ENCODE results near the gene MYO3B.

Gene MYO3B

GRCh38 chr2:170360546-170361089 is 182.7 kb downstream of the MYO3B start:
- Histone ChIP-seq H3K4me3 (ENCODE audit: low read depth, low read length) (no peak overlapping the region), H3K27ac (no peak overlapping the region), H3K9me3 (ENCODE audit: severe bottlenecking) (no peaks in the 10 kb centered on the region), H3K36me3 (no peaks in the 10 kb centered on the region), H3K27me3 (ENCODE audit: insufficient read depth, low read depth, severe bottlenecking) (no peaks in the 10 kb centered on the region)
- peak; percentile 30 for DNase-seq
- TF ChIP-seq, protein P1, sequence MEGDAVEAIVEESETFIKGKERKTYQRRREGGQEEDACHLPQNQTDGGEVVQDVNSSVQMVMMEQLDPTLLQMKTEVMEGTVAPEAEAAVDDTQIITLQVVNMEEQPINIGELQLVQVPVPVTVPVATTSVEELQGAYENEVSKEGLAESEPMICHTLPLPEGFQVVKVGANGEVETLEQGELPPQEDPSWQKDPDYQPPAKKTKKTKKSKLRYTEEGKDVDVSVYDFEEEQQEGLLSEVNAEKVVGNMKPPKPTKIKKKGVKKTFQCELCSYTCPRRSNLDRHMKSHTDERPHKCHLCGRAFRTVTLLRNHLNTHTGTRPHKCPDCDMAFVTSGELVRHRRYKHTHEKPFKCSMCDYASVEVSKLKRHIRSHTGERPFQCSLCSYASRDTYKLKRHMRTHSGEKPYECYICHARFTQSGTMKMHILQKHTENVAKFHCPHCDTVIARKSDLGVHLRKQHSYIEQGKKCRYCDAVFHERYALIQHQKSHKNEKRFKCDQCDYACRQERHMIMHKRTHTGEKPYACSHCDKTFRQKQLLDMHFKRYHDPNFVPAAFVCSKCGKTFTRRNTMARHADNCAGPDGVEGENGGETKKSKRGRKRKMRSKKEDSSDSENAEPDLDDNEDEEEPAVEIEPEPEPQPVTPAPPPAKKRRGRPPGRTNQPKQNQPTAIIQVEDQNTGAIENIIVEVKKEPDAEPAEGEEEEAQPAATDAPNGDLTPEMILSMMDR (IDR thresholded peaks at IDR 0.05; ENCODE audit: low read depth, low read length) = no peak

DNA sequence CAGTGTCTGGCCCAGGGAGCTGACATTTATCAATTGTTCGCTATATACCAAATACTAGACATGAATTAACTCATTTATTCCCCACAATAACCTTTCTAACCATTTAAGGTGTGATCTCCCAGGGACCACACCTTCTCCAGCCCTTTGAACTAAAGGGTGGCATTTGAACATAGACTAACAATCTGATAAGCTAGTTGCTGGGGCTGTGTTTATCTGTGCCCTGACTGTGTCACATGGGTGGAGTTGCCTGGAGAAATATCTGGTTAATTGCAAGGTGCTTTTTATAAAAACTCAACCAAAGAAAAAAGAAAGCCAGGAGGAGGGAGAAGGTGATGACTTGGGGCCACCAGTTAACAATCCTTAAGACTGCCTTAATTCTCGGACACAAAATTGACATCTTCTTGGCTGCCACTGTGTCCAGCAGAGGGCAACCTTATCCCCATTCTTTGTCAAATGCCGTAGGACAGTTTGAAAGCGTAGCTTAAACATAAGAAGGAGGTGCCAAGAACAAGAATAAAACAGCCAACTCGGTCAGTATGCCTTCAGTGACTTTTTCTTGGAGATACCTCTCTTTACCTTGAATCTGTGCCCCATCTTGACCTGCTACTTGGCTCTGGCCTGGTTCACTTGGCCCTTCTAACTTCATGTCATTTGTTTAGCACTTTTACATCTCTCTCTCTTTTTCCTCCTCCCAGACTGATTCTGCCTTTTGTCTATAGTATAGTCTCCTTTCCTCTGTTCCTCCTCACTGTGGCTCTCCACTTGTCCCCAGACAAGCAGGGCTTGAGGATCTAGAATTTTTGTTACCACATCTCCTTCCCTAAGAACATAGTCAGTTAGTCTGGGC is 183.4 kb downstream of the MYO3B start:
- TF ChIP-seq, protein P1 (IDR thresholded peaks at IDR 0.05; ENCODE audit: low read depth, low read length) = peak; percentile 71

DNA sequence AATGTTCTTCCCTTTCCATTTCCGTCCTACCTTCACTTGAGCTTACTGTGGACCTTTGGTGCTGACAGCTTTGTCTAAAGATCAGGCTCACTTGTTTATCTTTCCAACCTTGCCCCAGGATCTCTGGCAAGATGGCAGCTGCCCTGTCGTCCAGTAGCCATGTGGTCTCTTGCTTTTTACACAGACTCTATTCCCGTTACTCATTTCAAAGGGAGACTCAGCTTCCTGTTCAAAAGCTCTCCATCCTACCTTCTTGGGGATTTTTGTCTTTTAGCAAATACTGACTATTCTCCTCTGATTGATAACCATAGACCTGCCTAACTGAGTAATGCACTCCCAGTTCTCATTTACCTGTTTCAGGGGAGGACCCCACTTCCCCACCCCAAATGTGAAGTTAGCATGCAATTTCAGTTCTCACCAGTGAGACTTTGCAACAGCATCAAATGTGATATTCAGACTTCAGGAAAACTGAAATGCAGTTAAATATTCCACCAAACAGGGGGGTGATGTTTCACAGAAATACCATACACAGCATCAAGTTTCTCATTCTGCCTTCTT is 184.4 kb downstream of the MYO3B start:
- H3K4me3 ChIP-seq (ENCODE audit: low read depth, low read length) = no peak overlapping the region
- no peaks in the 10 kb centered on the region for H3K9me3 ChIP-seq (ENCODE audit: severe bottlenecking)
- no peaks in the 10 kb centered on the region for H3K27me3 ChIP-seq (ENCODE audit: insufficient read depth, low read depth, severe bottlenecking)
- H3K27ac ChIP-seq = no peak overlapping the region
- no peak for DNase-seq
- TF ChIP-seq, protein P1 (IDR thresholded peaks at IDR 0.05; ENCODE audit: low read depth, low read length) = no peak
- no peaks in the 10 kb centered on the region for H3K36me3 ChIP-seq

More for the DNA sequence above, 183.4 kb downstream of the MYO3B start:
- Histone ChIP-seq H3K36me3 (no peaks in the 10 kb centered on the region), H3K27me3 (ENCODE audit: insufficient read depth, low read depth, severe bottlenecking) (no peaks in the 10 kb centered on the region), H3K9me3 (ENCODE audit: severe bottlenecking) (no peaks in the 10 kb centered on the region), H3K4me3 (ENCODE audit: low read depth, low read length) (no peak overlapping the region), H3K27ac (no peak overlapping the region)
- DNase-seq = peak; percentile 60

- no peak for DNase-seq
- no peak overlapping the region for H3K27ac ChIP-seq
- TF ChIP-seq, protein P1 (IDR thresholded peaks at IDR 0.05; ENCODE audit: low read depth, low read length) = no peak
Observed at GRCh38 chr2:170362871-170363631, 185.1 kb downstream of the MYO3B start.

DNA sequence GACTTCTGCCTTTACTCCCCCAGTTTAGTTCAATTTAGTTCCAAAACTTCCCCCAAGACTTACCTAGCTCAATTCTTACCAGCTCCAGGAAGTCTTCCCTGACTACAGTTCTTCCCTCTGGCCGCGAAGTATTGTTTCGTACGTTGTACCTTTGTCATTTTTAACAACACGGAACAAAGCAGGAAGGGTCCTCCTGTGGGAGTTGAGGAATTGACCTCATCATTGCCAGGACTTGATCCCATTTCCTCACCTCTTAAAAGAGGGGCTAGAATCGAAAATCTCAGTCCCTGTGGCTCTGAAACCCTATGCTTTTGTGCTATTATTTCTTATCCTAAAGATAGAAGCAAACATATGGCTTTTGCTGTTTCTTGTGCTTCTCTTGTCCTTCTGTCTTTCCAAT is 187.1 kb downstream of the MYO3B start:
- Histone ChIP-seq H3K36me3 (no peaks in the 10 kb centered on the region), H3K27me3 (ENCODE audit: insufficient read depth, low read depth, severe bottlenecking) (no peaks in the 10 kb centered on the region), H3K9me3 (ENCODE audit: severe bottlenecking) (no peaks in the 10 kb centered on the region), H3K27ac (no peak overlapping the region), H3K4me3 (ENCODE audit: low read depth, low read length) (no peak overlapping the region)
- TF ChIP-seq, protein P1 (IDR thresholded peaks at IDR 0.05; ENCODE audit: low read depth, low read length) = no peak
- no peak for DNase-seq

More at GRCh38 chr2:170362871-170363631, 185.1 kb downstream of the MYO3B start:
- Histone ChIP-seq H3K4me3 (ENCODE audit: low read depth, low read length) (no peak overlapping the region), H3K27me3 (ENCODE audit: insufficient read depth, low read depth, severe bottlenecking) (no peaks in the 10 kb centered on the region), H3K9me3 (ENCODE audit: severe bottlenecking) (no peaks in the 10 kb centered on the region), H3K36me3 (no peaks in the 10 kb centered on the region)
